Ishikawa (cell line): Measurements from ENCODE around the gene TET1.

Experiments
- CEBPB ChIP-seq: IDR thresholded peaks from 2 replicates; pipeline ENCODE4 v1.6.1; 2012
- CREB1 ChIP-seq: IDR thresholded peaks from 2 replicates; pipeline ENCODE4 v1.6.1; 2012; ENCODE audit warnings: low read depth
- EGR1 ChIP-seq: IDR thresholded peaks from 2 replicates; pipeline ENCODE4 v1.6.1; 2012
- EP300 ChIP-seq: IDR thresholded peaks from 2 replicates; pipeline ENCODE4 v1.6.1; 2012; ENCODE audit warnings: borderline replicate concordance
- FOXM1 ChIP-seq: IDR thresholded peaks from 2 replicates; pipeline ENCODE4 v1.6.1; 2012; ENCODE audit warnings: low read depth, borderline replicate concordance
- NFIC ChIP-seq: IDR thresholded peaks from 2 replicates; pipeline ENCODE4 v1.6.1; 2012
- RAD21 ChIP-seq: IDR thresholded peaks from 2 replicates; pipeline ENCODE4 v1.6.1; 2012; ENCODE audit warnings: low read depth
- REST ChIP-seq: IDR thresholded peaks from 2 replicates; pipeline ENCODE4 v1.6.1; 2012; ENCODE audit warnings: low read depth, mild to moderate bottlenecking
- TAF1 ChIP-seq: IDR thresholded peaks from 2 replicates; pipeline ENCODE4 v1.6.1; 2012; ENCODE audit warnings: low read depth, mild to moderate bottlenecking
- TCF12 ChIP-seq: IDR thresholded peaks from 2 replicates; pipeline ENCODE4 v1.6.1; 2012; ENCODE audit warnings: low read depth
- TEAD4 ChIP-seq: IDR thresholded peaks from 2 replicates; pipeline ENCODE4 v1.6.1; 2012
- USF1 ChIP-seq: IDR thresholded peaks from 2 replicates; pipeline ENCODE4 v1.6.1; 2012
- YY1 ChIP-seq: IDR thresholded peaks from 2 replicates; pipeline ENCODE4 v1.6.1; 2012; ENCODE audit warnings: low read depth
- TF ChIP-seq, protein P1 (sequence below): IDR thresholded peaks from 2 replicates; pipeline ENCODE4 v1.6.1; 2012

DNA sequence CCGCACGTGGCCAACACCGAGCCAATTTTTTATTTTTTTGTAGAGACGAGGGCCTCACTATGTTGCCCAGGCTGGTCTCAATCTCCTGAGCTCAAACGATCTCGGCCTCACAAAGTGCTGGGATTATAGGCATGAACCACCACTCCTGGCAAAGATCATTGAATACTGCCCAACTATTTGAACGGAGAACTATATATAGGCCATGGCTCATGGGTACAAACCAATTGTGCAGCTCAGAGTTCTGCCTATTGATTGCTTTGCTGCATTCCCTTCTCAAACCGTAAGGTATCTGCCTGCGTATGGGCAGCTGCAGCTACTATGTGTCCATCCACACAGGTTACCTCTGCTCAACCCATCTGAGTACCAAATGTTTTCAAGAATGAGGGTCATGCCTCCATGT is 23.2 kb upstream of the TET1 start:
- TF ChIP-seq CEBPB (no peak), TCF12 (no peak), FOXM1 (no peak), EP300 (no peak), TEAD4 (no peak), RAD21 (no peak), TAF1 (no peak), NFIC (no peak), CREB1 (no peak), YY1 (no peak), REST (no peak), USF1 (no peak), EGR1 (no peak)
- TF ChIP-seq, protein P1, sequence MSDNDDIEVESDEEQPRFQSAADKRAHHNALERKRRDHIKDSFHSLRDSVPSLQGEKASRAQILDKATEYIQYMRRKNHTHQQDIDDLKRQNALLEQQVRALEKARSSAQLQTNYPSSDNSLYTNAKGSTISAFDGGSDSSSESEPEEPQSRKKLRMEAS, result no peak
